Measurements from ENCODE around the gene MUC5AC. TPM values are rescaled to one million over a fixed set of nuclear protein-coding genes. Genes with fewer than 3 reads are reported as not detected.

Gene MUC5AC
- polyA plus RNA-seq, 1 donor from 2014 or later = not detected

- no peak overlapping the region for H3K4me2 ChIP-seq (ENCODE audit: low read length)
- H4K20me1 ChIP-seq (ENCODE audit: insufficient read depth) = no peaks in the 10 kb centered on the region
- no peak overlapping the region for H3K27ac ChIP-seq (ENCODE audit: low read length)
- H3K4me3 ChIP-seq (ENCODE audit: low read length) = no peak overlapping the region
- H2AFZ ChIP-seq (ENCODE audit: low read depth, low read length) = no peak overlapping the region
- no peak for TF ChIP-seq REST (IDR thresholded peaks at IDR 0.05; ENCODE audit: borderline replicate concordance)
- no peak for TF ChIP-seq CTCF (IDR thresholded peaks at IDR 0.05; ENCODE audit: poor library complexity, severe bottlenecking)
- no peaks in the 10 kb centered on the region for H3K27me3 ChIP-seq (ENCODE audit: insufficient read depth, low read depth, low read length)
- H3K36me3 ChIP-seq (ENCODE audit: insufficient read depth, low read length) = no peaks in the 10 kb centered on the region
- H3K9me2 ChIP-seq (ENCODE audit: insufficient read depth, low read length) = no peaks in the 10 kb centered on the region
- no peaks in the 10 kb centered on the region for H3K79me2 ChIP-seq (replicated peaks; ENCODE audit: insufficient read depth, low read length)
- H3F3A ChIP-seq (ENCODE audit: insufficient read depth, low read length, poor library complexity, severe bottlenecking) = no peaks in the 10 kb centered on the region
- H3K9ac ChIP-seq (ENCODE audit: low read length) = no peak overlapping the region
- no peaks in the 10 kb centered on the region for H3K9me3 ChIP-seq (ENCODE audit: low read length)
Measured at GRCh38 chr11:1178906-1179305, 21.2 kb downstream of the MUC5AC start.

- Histone ChIP-seq H3K36me3 (ENCODE audit: insufficient read depth, low read length) (no peaks in the 10 kb centered on the region), H2AFZ (ENCODE audit: low read depth, low read length) (no peak overlapping the region), H3K9me2 (ENCODE audit: insufficient read depth, low read length) (no peaks in the 10 kb centered on the region), H3K27ac (ENCODE audit: low read length) (no peak overlapping the region), H3K27me3 (ENCODE audit: insufficient read depth, low read depth, low read length) (no peaks in the 10 kb centered on the region), H3K4me3 (ENCODE audit: low read length) (no peak overlapping the region), H3K79me2 (replicated peaks; ENCODE audit: insufficient read depth, low read length) (no peaks in the 10 kb centered on the region), H3F3A (ENCODE audit: insufficient read depth, low read length, poor library complexity, severe bottlenecking) (no peaks in the 10 kb centered on the region), H4K20me1 (ENCODE audit: insufficient read depth) (no peaks in the 10 kb centered on the region), H3K4me2 (ENCODE audit: low read length) (no peak overlapping the region), H3K9ac (ENCODE audit: low read length) (no peak overlapping the region), H3K9me3 (ENCODE audit: low read length) (no peaks in the 10 kb centered on the region)
- no peak for TF ChIP-seq EP300 (conservative IDR thresholded peaks at IDR 0.05; ENCODE audit: poor library complexity, severe bottlenecking)
- no peak for TF ChIP-seq SMC3 (conservative IDR thresholded peaks at IDR 0.05; ENCODE audit: poor library complexity)
- TF ChIP-seq CTCF (IDR thresholded peaks at IDR 0.05; ENCODE audit: poor library complexity, severe bottlenecking) = no peak
- TF ChIP-seq MXI1 (conservative IDR thresholded peaks at IDR 0.05; ENCODE audit: poor library complexity, severe bottlenecking) = no peak
- no peak for TF ChIP-seq RAD21 (conservative IDR thresholded peaks at IDR 0.05)
- no peak for TF ChIP-seq POLR2AphosphoS5 (IDR thresholded peaks at IDR 0.05)
- TF ChIP-seq EZH2 (IDR thresholded peaks at IDR 0.05; ENCODE audit: borderline replicate concordance, insufficient read depth, low read length, poor library complexity, severe bottlenecking) = no peak
- no peak for TF ChIP-seq TAF1 (IDR thresholded peaks at IDR 0.05; ENCODE audit: low read depth)
- no peak for TF ChIP-seq REST (IDR thresholded peaks at IDR 0.05; ENCODE audit: borderline replicate concordance)
Measured at GRCh38 chr11:1179641-1180040, 21.9 kb downstream of the MUC5AC start.
